ENCODE data around the gene MRPL54.

Gene MRPL54

GRCh38 chr19:3762501-3763459 is at the start of gene MRPL54:
Gene MRPL54 (plus strand): TSS chr19:3762682. CDS start chr19:3762701, 19 bp downstream.
- DNase-seq (ENCODE audit: low read depth): peak; percentile 98

GRCh38 chr19:3716147-3716668 is 46.3 kb upstream of the MRPL54 start:
- DNase-seq (ENCODE audit: low read depth): no peak

- DNase-seq (ENCODE audit: low read depth): no peak
These were observed 42.6 kb upstream of the MRPL54 start for GRCh38 chr19:3719868-3720267.

GRCh38 chr19:3720349-3720917 is 42.0 kb upstream of the MRPL54 start:
- DNase-seq (ENCODE audit: low read depth): no peak

- DNase-seq (ENCODE audit: low read depth): peak; percentile 44
These were observed 41.2 kb upstream of the MRPL54 start for GRCh38 chr19:3721131-3721886.

- no peak for DNase-seq (ENCODE audit: low read depth)
These were observed 40.5 kb upstream of the MRPL54 start for GRCh38 chr19:3721887-3722442.

GRCh38 chr19:3722443-3723109 is 39.9 kb upstream of the MRPL54 start:
- DNase-seq (ENCODE audit: low read depth): no peak

- DNase-seq (ENCODE audit: low read depth): no peak
These were observed 39.4 kb upstream of the MRPL54 start for GRCh38 chr19:3723110-3723488.

- no peak for DNase-seq (ENCODE audit: low read depth)
These were observed 38.6 kb upstream of the MRPL54 start for GRCh38 chr19:3723883-3724282.

- DNase-seq (ENCODE audit: low read depth): no peak
These were observed 37.4 kb upstream of the MRPL54 start for GRCh38 chr19:3725121-3725520.

GRCh38 chr19:3725640-3726310 is 36.7 kb upstream of the MRPL54 start:
- DNase-seq (ENCODE audit: low read depth): no peak

GRCh38 chr19:3730457-3730958 is 32.0 kb upstream of the MRPL54 start:
- DNase-seq (ENCODE audit: low read depth): no peak

- DNase-seq (ENCODE audit: low read depth): no peak
These were observed 30.4 kb upstream of the MRPL54 start for GRCh38 chr19:3732108-3732507.

GRCh38 chr19:3733549-3734309 is 28.8 kb upstream of the MRPL54 start:
- DNase-seq (ENCODE audit: low read depth): no peak

- DNase-seq (ENCODE audit: low read depth): no peak
These were observed 28.2 kb upstream of the MRPL54 start for GRCh38 chr19:3734310-3734600.

GRCh38 chr19:3736106-3736724 is 26.3 kb upstream of the MRPL54 start:
- no peak for DNase-seq (ENCODE audit: low read depth)

GRCh38 chr19:3737487-3738205 is 24.8 kb upstream of the MRPL54 start:
- DNase-seq (ENCODE audit: low read depth): no peak

GRCh38 chr19:3738477-3739220 is 23.8 kb upstream of the MRPL54 start:
- DNase-seq (ENCODE audit: low read depth): no peak

Data from GM04504 (cell line).